NT2/D1 (cell line): ENCODE results near the gene MYO9B.

Experiments
- DNase-seq: peaks from one replicate; pipeline ENCODE4 v3.0.0-alpha.2; 2011; ENCODE audit warnings: low read depth, low spot score
- H3K27me3 ChIP-seq: 2 replicates; pipeline ENCODE4 v1.6.0; 2011; ENCODE audit warnings: mild to moderate bottlenecking; ENCODE audit not compliant: insufficient read length, insufficient read depth
- H3K36me3 ChIP-seq: 2 replicates; pipeline ENCODE4 v1.6.1; 2011; ENCODE audit warnings: mild to moderate bottlenecking, low read length, mixed read lengths; ENCODE audit not compliant: insufficient read depth, insufficient read length
- H3K4me1 ChIP-seq: 2 replicates; pipeline ENCODE4 v1.5.1; 2011; ENCODE audit not compliant: insufficient read depth, insufficient read length
- H3K4me3 ChIP-seq: 2 replicates; pipeline ENCODE4 v1.5.1; 2011; ENCODE audit warnings: low read depth; ENCODE audit not compliant: insufficient read length
- H3K9ac ChIP-seq: 2 replicates; pipeline ENCODE4 v1.6.0; 2011; ENCODE audit warnings: low read depth; ENCODE audit not compliant: insufficient read length
- H3K9me3 ChIP-seq: 2 replicates; pipeline ENCODE4 v1.5.1; 2011; ENCODE audit warnings: mild to moderate bottlenecking, low read length; ENCODE audit not compliant: insufficient read depth
- SUZ12 ChIP-seq: IDR thresholded peaks from 2 replicates; pipeline ENCODE4 v1.6.1; 2011; ENCODE audit not compliant: insufficient read length, insufficient read depth; ENCODE audit errors: extremely low read depth
- YY1 ChIP-seq: IDR thresholded peaks from 2 replicates; pipeline ENCODE4 v1.6.1; 2011; ENCODE audit not compliant: insufficient read length, insufficient read depth
- ZNF274 ChIP-seq: IDR thresholded peaks from 2 replicates; pipeline ENCODE4 v1.6.1; 2011; ENCODE audit warnings: mild to moderate bottlenecking, low read depth, low read length

Gene MYO9B

GRCh38 chr19:17259118-17259780 lies 183.7 kb downstream of the MYO9B start:
- Histone ChIP-seq H3K4me3 (no peak overlapping the region), H3K27me3 (peaks cover 10% of the 10 kb centered on the region), H3K36me3 (no peaks in the 10 kb centered on the region), H3K9ac (no peak overlapping the region), H3K9me3 (peaks cover 33% of the 10 kb centered on the region; the same call in 1 of the 2 replicates), H3K4me1 (peaks cover 5% of the 10 kb centered on the region)
- DNase-seq: no peak
- no peak for TF ChIP-seq ZNF274
- TF ChIP-seq YY1: no peak
- no peak for TF ChIP-seq SUZ12

- Histone ChIP-seq H3K9me3 (peaks cover 33% of the 10 kb centered on the region; the same call in 1 of the 2 replicates), H3K9ac (no peak overlapping the region), H3K4me3 (no peak overlapping the region), H3K36me3 (no peaks in the 10 kb centered on the region), H3K4me1 (peaks cover under 1% of the 10 kb centered on the region), H3K27me3 (peaks cover 10% of the 10 kb centered on the region)
- no peak for DNase-seq
- TF ChIP-seq SUZ12: no peak
- TF ChIP-seq ZNF274: no peak
- TF ChIP-seq YY1: no peak
Observed at GRCh38 chr19:17259934-17260333, 184.4 kb downstream of the MYO9B start.

GRCh38 chr19:17260842-17261325 lies 185.3 kb downstream of the MYO9B start:
- TF ChIP-seq YY1 (no peak), SUZ12 (no peak), ZNF274 (no peak)
- DNase-seq: peak; percentile 90
- no peak overlapping the region for H3K4me3 ChIP-seq
- peaks cover 33% of the 10 kb centered on the region; the same call in 1 of the 2 replicates for H3K9me3 ChIP-seq
- H3K27me3 ChIP-seq: peaks cover 8% of the 10 kb centered on the region
- H3K4me1 ChIP-seq: no peaks in the 10 kb centered on the region
- no peaks in the 10 kb centered on the region for H3K36me3 ChIP-seq
- H3K9ac ChIP-seq: peak overlapping the region; percentile 38

GRCh38 chr19:17262557-17262956 lies 187.0 kb downstream of the MYO9B start:
- no peaks in the 10 kb centered on the region for H3K4me1 ChIP-seq

More at GRCh38 chr19:17262557-17262956, 187.0 kb downstream of the MYO9B start:
- H3K27me3 ChIP-seq: no peaks in the 10 kb centered on the region
- DNase-seq: no peak
- H3K36me3 ChIP-seq: no peaks in the 10 kb centered on the region
- TF ChIP-seq YY1 (no peak), SUZ12 (no peak), ZNF274 (no peak)
- no peak overlapping the region for H3K9ac ChIP-seq
- H3K9me3 ChIP-seq: peaks cover 33% of the 10 kb centered on the region; the same call in 1 of the 2 replicates
- no peak overlapping the region for H3K4me3 ChIP-seq
